Smooth muscle cell (in vitro differentiated cells): Measurements from ENCODE around the gene FAM13C. TPM values are rescaled to one million over a fixed set of nuclear protein-coding genes. Genes with fewer than 3 reads are reported as not detected.

Experiments
- DNase-seq: peaks from one replicate; lab custom pipeline; 2025; ENCODE audit not compliant: unreplicated experiment; lab: John Stamatoyannopoulos, UW
- H2AFZ ChIP-seq: fragments of 200-600 bp; sonication (generic); 2 replicates; pipeline ENCODE4 v1.6.0; 2016; ENCODE audit warnings: antibody characterized with exemption, low read depth, mild to moderate bottlenecking
- H3F3A ChIP-seq: fragments of 200-600 bp; sonication (generic); 2 replicates; pipeline ENCODE4 v1.6.0; 2017; ENCODE audit warnings: antibody characterized with exemption, low read depth
- H3K27ac ChIP-seq: fragments of 200-600 bp; sonication (generic); 2 replicates; pipeline ENCODE4 v1.5.1; 2016; ENCODE audit warnings: low read depth, mild to moderate bottlenecking
- H3K27me3 ChIP-seq: fragments of 200-600 bp; sonication (generic); 2 replicates; pipeline ENCODE4 v1.6.1; 2016; ENCODE audit warnings: low read depth, mild to moderate bottlenecking
- H3K36me3 ChIP-seq: fragments of 200-600 bp; sonication (generic); 2 replicates; pipeline ENCODE4 v1.5.1; 2016; ENCODE audit warnings: low read depth
- H3K4me1 ChIP-seq: fragments of 200-600 bp; sonication (generic); 2 replicates; pipeline ENCODE4 v1.5.1; 2016; ENCODE audit warnings: low read depth
- H3K4me2 ChIP-seq: fragments of 200-600 bp; sonication (generic); 2 replicates; pipeline ENCODE4 v1.6.0; 2016; ENCODE audit warnings: mild to moderate bottlenecking
- H3K4me3 ChIP-seq: fragments of 200-600 bp; sonication (generic); 2 replicates; pipeline ENCODE4 v1.5.1; 2016; ENCODE audit warnings: mild to moderate bottlenecking
- H3K79me2 ChIP-seq: fragments of 200-600 bp; sonication (generic); 2 replicates; pipeline ENCODE4 v1.6.0; 2016; ENCODE audit warnings: low read depth, mild to moderate bottlenecking
- H3K9ac ChIP-seq: fragments of 200-600 bp; sonication (generic); 2 replicates; pipeline ENCODE4 v1.6.0; 2016; ENCODE audit warnings: low read depth
- H3K9me3 ChIP-seq: fragments of 200-600 bp; sonication (generic); replicated peaks from 2 replicates; pipeline ENCODE4 v1.5.1; 2016; ENCODE audit warnings: low read depth
- H4K20me1 ChIP-seq: fragments of 200-600 bp; sonication (generic); 2 replicates; pipeline ENCODE4 v1.6.0; 2016; ENCODE audit warnings: low read depth
- CTCF ChIP-seq: fragments of 200-600 bp; sonication (generic); IDR thresholded peaks from 2 replicates; pipeline ENCODE4 v1.5.1; 2017; ENCODE audit warnings: borderline replicate concordance, mild to moderate bottlenecking, antibody characterized with exemption; ENCODE audit not compliant: insufficient read depth, poor library complexity, severe bottlenecking
- WGBS: methylation state at CpG from one replicate; pipeline ENCODE4 v1.1.7; 2016; ENCODE audit warnings: low lambda C conversion rate; 5-methylcytosine and 5-hydroxymethylcytosine counted together
- polyA plus RNA-seq: library from polyadenylated mRNA; unstranded; fragments of >200 nt; fragmentation: Nextera tagmentation; extraction: Ambion mirVana; gene quantifications from 2 replicates; pipeline ENCODE4 v1.2.1, GENCODE V29; 2016
- total RNA-seq: library from RNA; depleted of rRNA; stranded (reverse); fragments of >200 nt; gene quantifications from 2 replicates; pipeline ENCODE4 v1.2.3, GENCODE V29; 2014

FAM13C gene
- total and polyA plus RNA-seq, 2 experiments from 2014 or later = not detected

- no peak for DNase-seq
- no peaks in the 10 kb centered on the region for H3K79me2 ChIP-seq
- WGBS = 43% methylated on average over 1 of the region's 1 CpG
- no peaks in the 10 kb centered on the region for H3K9me3 ChIP-seq
- H3K4me2 ChIP-seq = no peak overlapping the region
- no peaks in the 10 kb centered on the region for H3K36me3 ChIP-seq
- H3K27me3 ChIP-seq = no peaks in the 10 kb centered on the region
- H3K4me3 ChIP-seq = no peak overlapping the region
- TF ChIP-seq CTCF = no peak
- no peak overlapping the region for H2AFZ ChIP-seq
- no peaks in the 10 kb centered on the region for H4K20me1 ChIP-seq
- H3K4me1 ChIP-seq = peaks cover 7% of the 10 kb centered on the region
- H3K27ac ChIP-seq = no peak overlapping the region
- peaks cover 6% of the 10 kb centered on the region for H3F3A ChIP-seq
- no peak overlapping the region for H3K9ac ChIP-seq
Measured at GRCh38 chr10:59333701-59334100, 28.6 kb downstream of the FAM13C start.

GRCh38 chr10:59332581-59332980 lies 29.8 kb downstream of the FAM13C start:
- peaks cover 6% of the 10 kb centered on the region for H3F3A ChIP-seq
- no peaks in the 10 kb centered on the region for H3K79me2 ChIP-seq
- H2AFZ ChIP-seq = no peak overlapping the region
- H3K4me1 ChIP-seq = peaks cover 7% of the 10 kb centered on the region
- no peaks in the 10 kb centered on the region for H3K9me3 ChIP-seq
- no peaks in the 10 kb centered on the region for H4K20me1 ChIP-seq
- no peak for TF ChIP-seq CTCF
- DNase-seq = no peak
- no peak overlapping the region for H3K4me3 ChIP-seq
- H3K36me3 ChIP-seq = no peaks in the 10 kb centered on the region
- no peak overlapping the region for H3K4me2 ChIP-seq
- H3K27ac ChIP-seq = no peak overlapping the region
- H3K27me3 ChIP-seq = no peaks in the 10 kb centered on the region
- H3K9ac ChIP-seq = no peak overlapping the region

GRCh38 chr10:59331661-59332060 lies 30.7 kb downstream of the FAM13C start:
- H3F3A ChIP-seq = no peaks in the 10 kb centered on the region

More at GRCh38 chr10:59331661-59332060, 30.7 kb downstream of the FAM13C start:
- Histone ChIP-seq H3K9ac (no peak overlapping the region), H3K79me2 (no peaks in the 10 kb centered on the region), H3K27me3 (no peaks in the 10 kb centered on the region), H4K20me1 (no peaks in the 10 kb centered on the region), H2AFZ (no peak overlapping the region), H3K4me3 (no peak overlapping the region), H3K4me1 (no peaks in the 10 kb centered on the region), H3K9me3 (no peaks in the 10 kb centered on the region), H3K4me2 (no peak overlapping the region), H3K36me3 (no peaks in the 10 kb centered on the region), H3K27ac (no peak overlapping the region)
- DNase-seq = no peak
- TF ChIP-seq CTCF = no peak
